ENCODE results near the gene KL.

- TF ChIP-seq ZFP3 (tag by site-specific recombination; IDR thresholded peaks at IDR 0.05; ENCODE audit: low read depth) (no peak), CTCF (tag by site-specific recombination; IDR thresholded peaks at IDR 0.05) (no peak), ZBTB7A (tag by site-specific recombination; IDR thresholded peaks at IDR 0.05; ENCODE audit: low read depth) (no peak), HIC1 (tag by site-specific recombination; IDR thresholded peaks at IDR 0.05) (no peak), REST (tag by site-specific recombination; IDR thresholded peaks at IDR 0.05) (no peak), ZNF560 (tag by site-specific recombination; IDR thresholded peaks at IDR 0.05; ENCODE audit: borderline replicate concordance) (no peak)
- TF ChIP-seq, protein P1, sequence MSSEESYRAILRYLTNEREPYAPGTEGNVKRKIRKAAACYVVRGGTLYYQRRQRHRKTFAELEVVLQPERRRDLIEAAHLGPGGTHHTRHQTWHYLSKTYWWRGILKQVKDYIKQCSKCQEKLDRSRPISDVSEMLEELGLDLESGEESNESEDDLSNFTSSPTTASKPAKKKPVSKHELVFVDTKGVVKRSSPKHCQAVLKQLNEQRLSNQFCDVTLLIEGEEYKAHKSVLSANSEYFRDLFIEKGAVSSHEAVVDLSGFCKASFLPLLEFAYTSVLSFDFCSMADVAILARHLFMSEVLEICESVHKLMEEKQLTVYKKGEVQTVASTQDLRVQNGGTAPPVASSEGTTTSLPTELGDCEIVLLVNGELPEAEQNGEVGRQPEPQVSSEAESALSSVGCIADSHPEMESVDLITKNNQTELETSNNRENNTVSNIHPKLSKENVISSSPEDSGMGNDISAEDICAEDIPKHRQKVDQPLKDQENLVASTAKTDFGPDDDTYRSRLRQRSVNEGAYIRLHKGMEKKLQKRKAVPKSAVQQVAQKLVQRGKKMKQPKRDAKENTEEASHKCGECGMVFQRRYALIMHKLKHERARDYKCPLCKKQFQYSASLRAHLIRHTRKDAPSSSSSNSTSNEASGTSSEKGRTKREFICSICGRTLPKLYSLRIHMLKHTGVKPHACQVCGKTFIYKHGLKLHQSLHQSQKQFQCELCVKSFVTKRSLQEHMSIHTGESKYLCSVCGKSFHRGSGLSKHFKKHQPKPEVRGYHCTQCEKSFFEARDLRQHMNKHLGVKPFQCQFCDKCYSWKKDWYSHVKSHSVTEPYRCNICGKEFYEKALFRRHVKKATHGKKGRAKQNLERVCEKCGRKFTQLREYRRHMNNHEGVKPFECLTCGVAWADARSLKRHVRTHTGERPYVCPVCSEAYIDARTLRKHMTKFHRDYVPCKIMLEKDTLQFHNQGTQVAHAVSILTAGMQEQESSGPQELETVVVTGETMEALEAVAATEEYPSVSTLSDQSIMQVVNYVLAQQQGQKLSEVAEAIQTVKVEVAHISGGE (tag by site-specific recombination; conservative IDR thresholded peaks at IDR 0.05; ENCODE audit: low read depth): no peak
These were observed 7.1 kb upstream of the KL start for GRCh38 chr13:33008946-33009722.

Measured in HEK293 (cell line).